MM.1S (cell line): ENCODE results near the gene CHERP.

Experiments used
- DNase-seq: peaks from one replicate; pipeline ENCODE4 v3.0.0-alpha.2; 2015
- H2AFZ ChIP-seq: fragments of 300-600 bp; sonication (generic); 2 replicates; pipeline ENCODE4 v1.6.0; 2016; ENCODE audit warnings: antibody characterized with exemption, low read length
- H3F3A ChIP-seq: fragments of 300-600 bp; sonication (generic); 2 replicates; pipeline ENCODE4 v1.6.1; 2016; ENCODE audit warnings: mild to moderate bottlenecking, antibody characterized with exemption, low read length, moderate library complexity, mixed read lengths; ENCODE audit not compliant: insufficient read depth
- H3K27ac ChIP-seq: fragments of 300-600 bp; sonication (generic); 2 replicates; pipeline ENCODE4 v1.5.1; 2016; ENCODE audit warnings: mild to moderate bottlenecking, low read length
- H3K27me3 ChIP-seq: fragments of 300-600 bp; sonication (generic); replicated peaks from 2 replicates; pipeline ENCODE4 v1.6.0; 2016; ENCODE audit warnings: low read length; ENCODE audit not compliant: insufficient read depth
- H3K36me3 ChIP-seq: fragments of 300-600 bp; sonication (generic); replicated peaks from 2 replicates; pipeline ENCODE4 v1.6.1; 2016; ENCODE audit warnings: mild to moderate bottlenecking, low read length, mixed read lengths; ENCODE audit not compliant: insufficient read depth
- H3K4me1 ChIP-seq: fragments of 300-600 bp; sonication (generic); 2 replicates; pipeline ENCODE4 v1.6.1; 2016; ENCODE audit warnings: low read length, mixed read lengths
- H3K4me2 ChIP-seq: fragments of 300-600 bp; sonication (generic); 2 replicates; pipeline ENCODE4 v1.6.0; 2016; ENCODE audit warnings: low read depth, low read length
- H3K4me3 ChIP-seq: fragments of 300-600 bp; sonication (generic); 2 replicates; pipeline ENCODE4 v1.5.1; 2016; ENCODE audit warnings: low read length, mixed read lengths
- H3K79me2 ChIP-seq: fragments of 300-600 bp; sonication (generic); 2 replicates; pipeline ENCODE4 v1.6.1; 2016; ENCODE audit warnings: mixed run types, low read length, mixed read lengths
- H3K9ac ChIP-seq: fragments of 300-600 bp; sonication (generic); 2 replicates; pipeline ENCODE4 v1.6.1; 2016; ENCODE audit warnings: low read length, mixed read lengths
- H3K9me2 ChIP-seq: fragments of 300-600 bp; sonication (generic); replicated peaks from 2 replicates; pipeline ENCODE4 v1.6.1; 2016; ENCODE audit warnings: mild to moderate bottlenecking, low read length, mixed read lengths; ENCODE audit not compliant: insufficient read depth
- H3K9me3 ChIP-seq: fragments of 300-600 bp; sonication (generic); replicated peaks from 2 replicates; pipeline ENCODE4 v1.6.1; 2016; ENCODE audit warnings: mild to moderate bottlenecking, low read length, mixed read lengths; ENCODE audit not compliant: insufficient read depth
- H4K20me1 ChIP-seq: fragments of 300-600 bp; sonication (generic); 2 replicates; pipeline ENCODE4 v1.6.1; 2016; ENCODE audit warnings: mild to moderate bottlenecking, low read length, moderate library complexity, mixed read lengths; ENCODE audit not compliant: insufficient read depth
- EZH2 ChIP-seq: fragments of 300-600 bp; sonication (generic); optimal IDR thresholded peaks from 2 replicates; pipeline ENCODE3; 2017; ENCODE audit warnings: low read depth, mild to moderate bottlenecking, antibody characterized with exemption, low read length, mixed read lengths
- EZH2phosphoT487 ChIP-seq: fragments of 300-600 bp; sonication (generic); IDR thresholded peaks from 2 replicates; pipeline ENCODE4 v1.6.1; 2018; ENCODE audit warnings: antibody characterized with exemption, low read length
- TF ChIP-seq, protein P1 (sequence below): fragments of 300-600 bp; sonication (generic); IDR thresholded peaks from 2 replicates; pipeline ENCODE4 v1.5.1; 2016; ENCODE audit warnings: antibody characterized with exemption, low read length, mixed read lengths

Gene CHERP

GRCh38 chr19:16566702-16567101 lies 24.5 kb upstream of the CHERP start:
- H3K9me2 ChIP-seq = no peaks in the 10 kb centered on the region
- TF ChIP-seq, protein P1, sequence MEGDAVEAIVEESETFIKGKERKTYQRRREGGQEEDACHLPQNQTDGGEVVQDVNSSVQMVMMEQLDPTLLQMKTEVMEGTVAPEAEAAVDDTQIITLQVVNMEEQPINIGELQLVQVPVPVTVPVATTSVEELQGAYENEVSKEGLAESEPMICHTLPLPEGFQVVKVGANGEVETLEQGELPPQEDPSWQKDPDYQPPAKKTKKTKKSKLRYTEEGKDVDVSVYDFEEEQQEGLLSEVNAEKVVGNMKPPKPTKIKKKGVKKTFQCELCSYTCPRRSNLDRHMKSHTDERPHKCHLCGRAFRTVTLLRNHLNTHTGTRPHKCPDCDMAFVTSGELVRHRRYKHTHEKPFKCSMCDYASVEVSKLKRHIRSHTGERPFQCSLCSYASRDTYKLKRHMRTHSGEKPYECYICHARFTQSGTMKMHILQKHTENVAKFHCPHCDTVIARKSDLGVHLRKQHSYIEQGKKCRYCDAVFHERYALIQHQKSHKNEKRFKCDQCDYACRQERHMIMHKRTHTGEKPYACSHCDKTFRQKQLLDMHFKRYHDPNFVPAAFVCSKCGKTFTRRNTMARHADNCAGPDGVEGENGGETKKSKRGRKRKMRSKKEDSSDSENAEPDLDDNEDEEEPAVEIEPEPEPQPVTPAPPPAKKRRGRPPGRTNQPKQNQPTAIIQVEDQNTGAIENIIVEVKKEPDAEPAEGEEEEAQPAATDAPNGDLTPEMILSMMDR = no peak
- TF ChIP-seq EZH2 = no peak
- no peak for TF ChIP-seq EZH2phosphoT487
- no peak overlapping the region for H2AFZ ChIP-seq
- peak overlapping the region; percentile 47; the same call in 1 of the 2 replicates for H3K4me2 ChIP-seq
- H4K20me1 ChIP-seq = no peaks in the 10 kb centered on the region
- peaks cover 12% of the 10 kb centered on the region; the same call in 1 of the 2 replicates for H3K36me3 ChIP-seq
- H3K4me3 ChIP-seq = 0 out of 2 replicates have a peak overlapping the region, but pooled peaks have one; percentile 15
- peaks cover 22% of the 10 kb centered on the region for H3K4me1 ChIP-seq
- H3K9ac ChIP-seq = peak overlapping the region; percentile 55
- no peaks in the 10 kb centered on the region for H3K9me3 ChIP-seq
- peaks cover 71% of the 10 kb centered on the region for H3K79me2 ChIP-seq
- peak overlapping the region; percentile 97 for H3K27ac ChIP-seq
- no peaks in the 10 kb centered on the region for H3K27me3 ChIP-seq
- no peak for DNase-seq
- H3F3A ChIP-seq = peaks cover 20% of the 10 kb centered on the region

DNA sequence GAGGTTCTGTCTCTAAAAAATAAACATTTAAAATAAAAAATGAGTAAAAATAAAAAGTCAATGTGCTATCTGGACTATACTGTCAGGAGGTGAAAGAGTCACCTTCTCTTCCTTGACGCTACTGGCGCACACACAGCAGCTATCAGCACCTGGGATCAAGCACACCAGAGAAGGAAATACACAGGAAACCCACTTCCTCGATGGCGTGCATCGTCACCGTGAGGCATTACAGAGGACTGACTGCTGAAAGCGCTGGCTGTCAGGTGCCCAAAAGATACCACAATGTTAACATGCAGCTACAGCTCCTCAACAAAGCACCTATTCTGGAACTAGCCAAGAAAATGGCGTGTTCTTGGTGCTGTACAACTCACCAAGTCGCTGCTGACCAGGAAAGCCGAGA lies 23.9 kb upstream of the CHERP start:
- Histone ChIP-seq H3K9ac (peak overlapping the region; percentile 55), H3K27ac (peak overlapping the region; percentile 97), H3K36me3 (peaks cover 12% of the 10 kb centered on the region; the same call in 1 of the 2 replicates), H3F3A (peaks cover 20% of the 10 kb centered on the region), H2AFZ (no peak overlapping the region), H3K27me3 (no peaks in the 10 kb centered on the region), H3K4me3 (0 out of 2 replicates have a peak overlapping the region, but pooled peaks have one; percentile 15), H4K20me1 (no peaks in the 10 kb centered on the region), H3K4me2 (peak overlapping the region; percentile 47; the same call in 1 of the 2 replicates), H3K9me2 (no peaks in the 10 kb centered on the region), H3K9me3 (no peaks in the 10 kb centered on the region), H3K79me2 (peaks cover 67% of the 10 kb centered on the region), H3K4me1 (peaks cover 20% of the 10 kb centered on the region)
- TF ChIP-seq, protein P1 = no peak
- TF ChIP-seq EZH2 (no peak), EZH2phosphoT487 (no peak)
- DNase-seq = peak; percentile 91

DNA sequence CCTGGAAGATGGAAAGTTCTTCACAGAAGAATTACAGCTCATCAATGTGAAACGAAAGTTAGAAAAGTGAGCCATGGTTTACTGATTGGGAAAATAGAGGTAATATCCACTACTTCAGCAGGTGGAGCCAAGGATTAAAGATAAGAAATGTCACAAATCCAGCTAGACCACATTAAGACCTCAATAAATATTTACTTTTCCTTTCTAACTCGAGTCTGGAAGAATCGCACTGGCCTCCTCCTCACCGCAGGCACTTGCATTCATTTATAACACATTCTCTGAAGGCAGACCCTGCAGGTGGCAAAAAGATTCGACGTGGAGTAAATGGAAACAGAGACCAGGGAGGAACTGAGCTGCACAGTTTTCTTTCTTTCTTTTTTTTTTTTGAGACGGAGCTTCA lies 22.6 kb upstream of the CHERP start:
- H3K9me2 ChIP-seq = no peaks in the 10 kb centered on the region
- H3K4me3 ChIP-seq = no peak overlapping the region
- no peak overlapping the region for H3K9ac ChIP-seq
- H3K79me2 ChIP-seq = peaks cover 54% of the 10 kb centered on the region
- H3K9me3 ChIP-seq = no peaks in the 10 kb centered on the region
- no peak overlapping the region for H2AFZ ChIP-seq
- TF ChIP-seq EZH2 (no peak), EZH2phosphoT487 (no peak)
- TF ChIP-seq, protein P1 = no peak
- H3K27me3 ChIP-seq = no peaks in the 10 kb centered on the region
- H3K4me2 ChIP-seq = no peak overlapping the region
- no peaks in the 10 kb centered on the region for H4K20me1 ChIP-seq
- H3K27ac ChIP-seq = no peak overlapping the region
- no peak for DNase-seq
- peaks cover 15% of the 10 kb centered on the region for H3K4me1 ChIP-seq
- peaks cover 12% of the 10 kb centered on the region; the same call in 1 of the 2 replicates for H3K36me3 ChIP-seq
- peaks cover 20% of the 10 kb centered on the region for H3F3A ChIP-seq
